Measurements from ENCODE around the gene RSBN1L. TPM values are rescaled to one million over a fixed set of nuclear protein-coding genes. Genes with fewer than 3 reads are reported as not detected.

RSBN1L gene
- total RNA-seq, 4 donors from 2014 or later, result 18.7 to 40.8 (median 25.9) TPM

- 90% methylated on average over 6 of the region's 6 CpGs; no CpG with 5 or more reads in 1 of the 2 donors for WGBS, 2 donors (ENCODE audit: low coverage in 1 of 2)
- H3K36me3 ChIP-seq, result peaks cover 0 to 4% of the 10 kb centered on the region in 2 donors
- H3K4me3 ChIP-seq, result no peak overlapping the region
- H3K9me3 ChIP-seq, result no peaks in the 10 kb centered on the region
- TF ChIP-seq EP300 (IDR thresholded peaks at IDR 0.05) (no peak), POLR2AphosphoS5 (IDR thresholded peaks at IDR 0.05) (no peak), CTCF (IDR thresholded peaks at IDR 0.05) (no peak), POLR2A (IDR thresholded peaks at IDR 0.05) (no peak)
- H3K27me3 ChIP-seq, result no peaks in the 10 kb centered on the region
- no peaks in the 10 kb centered on the region for H3K4me1 ChIP-seq
- ATAC-seq, result no peak
- H3K27ac ChIP-seq, result no peak overlapping the region
Measured at GRCh38 chr7:77667459-77668086, 28.7 kb upstream of the RSBN1L start.

- peaks cover 0 to 5% of the 10 kb centered on the region in 2 donors for H3K36me3 ChIP-seq
- H3K27ac ChIP-seq, result no peak overlapping the region
- WGBS, 2 donors (ENCODE audit: low coverage in 1 of 2), result 76 to 84% methylated on average over 3 to 4 of the region's 5 CpGs
- no peaks in the 10 kb centered on the region for H3K4me1 ChIP-seq
- no peaks in the 10 kb centered on the region for H3K27me3 ChIP-seq
- H3K4me3 ChIP-seq, result no peak overlapping the region
- no peaks in the 10 kb centered on the region for H3K9me3 ChIP-seq
- TF ChIP-seq POLR2AphosphoS5 (IDR thresholded peaks at IDR 0.05), result no peak
- TF ChIP-seq EP300 (IDR thresholded peaks at IDR 0.05), result no peak
- TF ChIP-seq CTCF (IDR thresholded peaks at IDR 0.05), result no peak
- TF ChIP-seq POLR2A (IDR thresholded peaks at IDR 0.05), result no peak
- no peak for ATAC-seq
Measured at GRCh38 chr7:77674878-77675277, 21.4 kb upstream of the RSBN1L start.

GRCh38 chr7:77679608-77680007 lies 16.7 kb upstream of the RSBN1L start:
- no peaks in the 10 kb centered on the region for H3K9me3 ChIP-seq
- peaks cover 0 to 9% (median 0%) of the 10 kb centered on the region in 3 donors for H3K4me1 ChIP-seq
- no peak for TF ChIP-seq POLR2AphosphoS5 (IDR thresholded peaks at IDR 0.05)
- no peak for TF ChIP-seq POLR2A (IDR thresholded peaks at IDR 0.05)
- TF ChIP-seq CTCF (IDR thresholded peaks at IDR 0.05), result no peak
- no peak for TF ChIP-seq EP300 (IDR thresholded peaks at IDR 0.05)
- H3K36me3 ChIP-seq, result peaks cover 0 to 28% of the 10 kb centered on the region in 2 donors
- no peak overlapping the region for H3K27ac ChIP-seq
- ATAC-seq, result no peak
- H3K27me3 ChIP-seq, result no peaks in the 10 kb centered on the region
- no peak overlapping the region for H3K4me3 ChIP-seq

GRCh38 chr7:77680266-77680665 lies 16.0 kb upstream of the RSBN1L start:
- Histone ChIP-seq H3K27me3 (no peaks in the 10 kb centered on the region), H3K4me3 (no peak overlapping the region), H3K27ac (no peak overlapping the region), H3K36me3 (peaks cover 0 to 28% of the 10 kb centered on the region in 2 donors), H3K9me3 (no peaks in the 10 kb centered on the region), H3K4me1 (peaks cover 0 to 16% (median 0%) of the 10 kb centered on the region in 3 donors)
- no peak for ATAC-seq
- TF ChIP-seq CTCF (IDR thresholded peaks at IDR 0.05), result no peak
- TF ChIP-seq POLR2AphosphoS5 (IDR thresholded peaks at IDR 0.05), result no peak
- no peak for TF ChIP-seq POLR2A (IDR thresholded peaks at IDR 0.05)
- TF ChIP-seq EP300 (IDR thresholded peaks at IDR 0.05), result no peak
- WGBS, 2 donors (ENCODE audit: low coverage in 1 of 2), result 90 to 97% methylated on average over 6 of the region's 7 CpGs

- Histone ChIP-seq H3K27ac (peak overlapping the region in 2 of 4 donors; percentile 65 to 76), H3K36me3 (peaks cover 0 to 23% of the 10 kb centered on the region in 2 donors), H3K4me1 (peaks cover 0 to 48% (median 0%) of the 10 kb centered on the region in 3 donors), H3K4me3 (no peak overlapping the region), H3K27me3 (no peaks in the 10 kb centered on the region), H3K9me3 (no peaks in the 10 kb centered on the region)
- ATAC-seq, result peak; percentile 64
- WGBS, 2 donors (ENCODE audit: low coverage in 1 of 2), result 29 to 48% methylated on average over 9 of the region's 9 CpGs
- no peak for TF ChIP-seq CTCF (IDR thresholded peaks at IDR 0.05)
- TF ChIP-seq EP300 (IDR thresholded peaks at IDR 0.05), result no peak
Measured at GRCh38 chr7:77684030-77684429, 12.2 kb upstream of the RSBN1L start.

All from gastroesophageal sphincter (tissue), 4 donors.